GM19372 (cell line): ENCODE results near the gene RNF182.
"Not testable (repeated sequence)": the region's sequence is repeated elsewhere in the genome, so short reads cannot be mapped to it uniquely, and the experiment has no call there.

Experiments used
- ATAC-seq: cut with Tn5 transposase; IDR thresholded peaks from one replicate; pipeline ENCODE4 v1.9.1; 2021; ENCODE audit warnings: mild to moderate bottlenecking, low read depth, moderate library complexity; ENCODE audit not compliant: unreplicated experiment

The RNF182 gene

GRCh38 chr6:13924949-13925881 lies at the start of gene RNF182:
Gene RNF182, plus strand, starts transcription at chr6:13924952. Its CDS starts 52,168 bp downstream, at chr6:13977120.
- no peak for ATAC-seq

GRCh38 chr6:13877051-13877450 lies 47.7 kb upstream of the RNF182 start:
- no peak for ATAC-seq

GRCh38 chr6:13880061-13880663 lies 44.6 kb upstream of the RNF182 start:
- ATAC-seq = not testable (repeated sequence)

GRCh38 chr6:13881621-13882165 lies 43.1 kb upstream of the RNF182 start:
- ATAC-seq = no peak

- ATAC-seq = no peak
Measured at GRCh38 chr6:13883966-13884365, 40.8 kb upstream of the RNF182 start.

GRCh38 chr6:13884397-13884796 lies 40.4 kb upstream of the RNF182 start:
- no peak for ATAC-seq

- ATAC-seq = no peak
Measured at GRCh38 chr6:13885601-13886000, 39.2 kb upstream of the RNF182 start.

GRCh38 chr6:13886949-13887348 lies 37.8 kb upstream of the RNF182 start:
- no peak for ATAC-seq

- ATAC-seq = no peak
Measured at GRCh38 chr6:13892017-13892645, 32.6 kb upstream of the RNF182 start.

GRCh38 chr6:13902922-13903321 lies 21.8 kb upstream of the RNF182 start:
- ATAC-seq = no peak

GRCh38 chr6:13903364-13903763 lies 21.4 kb upstream of the RNF182 start:
- no peak for ATAC-seq

- no peak for ATAC-seq
Measured at GRCh38 chr6:13907001-13907350, 17.8 kb upstream of the RNF182 start.

GRCh38 chr6:13907614-13908215 lies 17.0 kb upstream of the RNF182 start:
- ATAC-seq = no peak

GRCh38 chr6:13908955-13909381 lies 15.8 kb upstream of the RNF182 start:
- ATAC-seq = no peak

- no peak for ATAC-seq
Measured at GRCh38 chr6:13910443-13910842, 14.3 kb upstream of the RNF182 start.

GRCh38 chr6:13911337-13911736 lies 13.4 kb upstream of the RNF182 start:
- ATAC-seq = no peak

- ATAC-seq = no peak
Measured at GRCh38 chr6:13913226-13914001, 11.3 kb upstream of the RNF182 start.

GRCh38 chr6:13914351-13914750 lies 10.4 kb upstream of the RNF182 start:
- ATAC-seq = no peak

GRCh38 chr6:13915561-13916229 lies 9.1 kb upstream of the RNF182 start:
- ATAC-seq = no peak
